Coronary artery (tissue), 2 donors: Measurements from ENCODE around the gene LHX5.

Source experiments
- DNase-seq: peaks from one replicate; pipeline ENCODE4 v3.0.0-alpha.2; 2017; ENCODE audit warnings: low spot score
- H3K27ac ChIP-seq, 2 donors: fragments of 200-600 bp; sonication (generic); one replicate each; pipeline ENCODE4 v1.5.1; 2016 to 2019
- H3K4me3 ChIP-seq: fragments of 200-600 bp; sonication (generic); 2 replicates; pipeline ENCODE4 v1.5.1; 2016; ENCODE audit warnings: mild to moderate bottlenecking, moderate library complexity
- TF ChIP-seq, protein P1 (sequence below): fragments of 200-600 bp; sonication (generic); IDR thresholded peaks from one replicate; pipeline ENCODE4 v1.5.1; 2019; ENCODE audit warnings: antibody characterized with exemption

The LHX5 gene

DNA sequence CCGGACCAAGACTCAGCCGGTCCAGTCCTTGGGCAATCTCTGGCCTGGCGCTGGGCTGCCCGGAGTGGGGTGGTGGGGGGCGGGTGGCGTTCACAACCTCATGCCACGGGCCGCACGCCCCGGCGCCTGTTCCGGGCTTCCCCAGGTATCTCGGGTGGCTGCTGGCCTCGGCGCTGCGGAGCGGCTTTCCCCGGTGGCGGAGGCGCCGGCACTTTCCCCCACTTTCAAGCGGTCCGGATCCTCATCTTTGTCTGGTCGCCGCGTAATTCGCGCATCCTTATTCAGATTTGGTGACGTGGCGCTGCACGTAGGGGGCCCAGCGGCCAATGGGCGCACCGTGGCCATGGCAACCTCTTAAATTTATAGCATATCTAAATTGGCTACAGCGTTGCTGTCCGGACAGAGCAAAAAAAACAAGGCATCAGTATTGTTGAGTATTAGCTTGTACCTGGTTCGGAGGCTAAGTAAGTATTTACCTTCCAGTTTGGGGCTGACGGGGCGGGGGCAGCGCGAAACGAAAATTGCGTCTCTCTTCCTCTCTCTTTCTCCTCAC lies at the start of gene LHX5:
LHX5 (minus strand) TSS at position 253 of the 553 bp plus-strand sequence. CDS start 373 bp downstream, outside the sequence.
- Histone ChIP-seq H3K4me3 (no peak within 1 kb of the TSS), H3K27ac (no peak within 1 kb of the TSS)
- DNase-seq: no peak
- TF ChIP-seq, protein P1, sequence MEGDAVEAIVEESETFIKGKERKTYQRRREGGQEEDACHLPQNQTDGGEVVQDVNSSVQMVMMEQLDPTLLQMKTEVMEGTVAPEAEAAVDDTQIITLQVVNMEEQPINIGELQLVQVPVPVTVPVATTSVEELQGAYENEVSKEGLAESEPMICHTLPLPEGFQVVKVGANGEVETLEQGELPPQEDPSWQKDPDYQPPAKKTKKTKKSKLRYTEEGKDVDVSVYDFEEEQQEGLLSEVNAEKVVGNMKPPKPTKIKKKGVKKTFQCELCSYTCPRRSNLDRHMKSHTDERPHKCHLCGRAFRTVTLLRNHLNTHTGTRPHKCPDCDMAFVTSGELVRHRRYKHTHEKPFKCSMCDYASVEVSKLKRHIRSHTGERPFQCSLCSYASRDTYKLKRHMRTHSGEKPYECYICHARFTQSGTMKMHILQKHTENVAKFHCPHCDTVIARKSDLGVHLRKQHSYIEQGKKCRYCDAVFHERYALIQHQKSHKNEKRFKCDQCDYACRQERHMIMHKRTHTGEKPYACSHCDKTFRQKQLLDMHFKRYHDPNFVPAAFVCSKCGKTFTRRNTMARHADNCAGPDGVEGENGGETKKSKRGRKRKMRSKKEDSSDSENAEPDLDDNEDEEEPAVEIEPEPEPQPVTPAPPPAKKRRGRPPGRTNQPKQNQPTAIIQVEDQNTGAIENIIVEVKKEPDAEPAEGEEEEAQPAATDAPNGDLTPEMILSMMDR: no peak

DNA sequence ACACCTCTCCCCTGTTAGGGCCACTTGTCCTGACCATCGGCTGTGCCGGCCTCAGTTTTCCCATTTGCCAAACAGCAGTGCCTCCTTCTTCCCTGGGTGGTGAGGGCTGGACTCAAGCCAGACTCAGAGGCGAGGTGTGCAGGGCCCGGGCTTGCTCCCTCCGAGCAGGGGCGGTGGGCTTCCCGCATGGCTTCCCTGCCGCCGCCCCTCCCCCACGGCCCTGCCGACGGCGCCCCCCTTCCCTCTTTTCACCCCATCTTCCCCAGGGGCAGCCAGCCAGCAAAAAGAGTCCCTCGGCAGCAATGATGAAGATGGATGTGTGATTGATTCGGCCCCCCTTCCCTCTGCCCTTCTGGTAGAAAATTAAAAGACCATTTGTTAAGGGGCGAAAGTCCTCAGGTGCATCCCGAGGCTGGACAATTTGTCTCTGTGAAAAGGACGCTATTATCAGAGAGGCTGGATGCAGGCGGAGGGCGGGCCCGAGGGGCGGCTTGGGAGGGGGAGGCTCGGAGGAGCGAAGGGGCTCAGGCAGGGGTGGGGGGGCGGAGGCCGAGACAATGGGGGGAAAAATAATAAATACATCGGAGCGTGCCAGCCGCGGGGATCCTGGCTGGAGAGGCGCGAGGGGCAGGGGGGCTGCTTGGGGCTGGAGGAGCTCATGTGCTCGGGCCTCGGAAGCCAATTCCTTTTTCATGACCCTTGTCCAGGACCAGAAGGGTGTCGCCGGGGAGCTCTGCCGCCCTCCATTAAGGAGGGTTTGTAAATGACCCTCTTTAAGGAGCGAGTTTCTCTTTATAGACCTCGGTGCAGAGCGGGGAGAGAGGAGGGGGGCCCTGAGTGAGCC lies 48.0 kb upstream of the LHX5 start:
- peak overlapping the region; percentile 25 for H3K4me3 ChIP-seq
- H3K27ac ChIP-seq: no peak overlapping the region
- TF ChIP-seq, protein P1: no peak
- no peak for DNase-seq

DNA sequence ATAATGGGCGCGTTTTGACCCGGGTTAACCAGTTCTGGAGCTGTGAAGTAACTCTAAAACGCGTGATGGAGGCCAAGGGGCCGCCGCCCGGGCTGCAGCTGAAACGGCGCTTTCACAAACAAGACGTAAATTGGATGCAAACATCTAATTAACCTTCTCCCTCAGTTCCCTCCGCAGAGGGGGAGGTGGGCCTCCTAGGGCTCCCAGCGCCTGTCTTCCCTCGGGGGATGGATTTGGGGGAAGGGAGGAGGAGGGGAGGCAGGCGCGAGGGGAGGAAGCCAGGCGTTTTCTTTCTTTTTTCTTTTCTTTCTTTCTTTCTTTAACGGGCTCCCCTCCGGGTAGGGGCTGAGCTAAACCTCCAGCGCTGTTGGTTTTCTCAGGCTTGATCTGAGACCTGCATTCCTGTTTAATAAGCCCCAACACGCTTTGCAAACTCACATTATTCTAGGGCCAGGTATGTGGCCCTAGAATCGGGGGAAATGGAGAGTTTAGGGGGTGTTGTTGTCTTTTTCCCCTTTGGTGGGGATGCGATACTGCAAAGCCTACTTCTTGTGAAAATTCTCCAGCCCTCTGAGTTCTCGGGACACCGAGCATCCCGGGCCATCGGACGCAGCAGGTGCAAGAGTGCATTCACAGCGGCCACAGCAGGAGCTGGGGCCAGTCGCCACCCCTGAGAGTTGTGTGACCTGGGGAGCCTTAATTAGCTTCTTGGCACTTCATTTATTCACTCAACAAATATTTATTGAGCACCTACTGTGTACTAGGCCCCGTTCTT lies 43.6 kb upstream of the LHX5 start:
- TF ChIP-seq, protein P1: no peak
- Histone ChIP-seq H3K4me3 (no peak overlapping the region), H3K27ac (no peak overlapping the region)
- no peak for DNase-seq

DNA sequence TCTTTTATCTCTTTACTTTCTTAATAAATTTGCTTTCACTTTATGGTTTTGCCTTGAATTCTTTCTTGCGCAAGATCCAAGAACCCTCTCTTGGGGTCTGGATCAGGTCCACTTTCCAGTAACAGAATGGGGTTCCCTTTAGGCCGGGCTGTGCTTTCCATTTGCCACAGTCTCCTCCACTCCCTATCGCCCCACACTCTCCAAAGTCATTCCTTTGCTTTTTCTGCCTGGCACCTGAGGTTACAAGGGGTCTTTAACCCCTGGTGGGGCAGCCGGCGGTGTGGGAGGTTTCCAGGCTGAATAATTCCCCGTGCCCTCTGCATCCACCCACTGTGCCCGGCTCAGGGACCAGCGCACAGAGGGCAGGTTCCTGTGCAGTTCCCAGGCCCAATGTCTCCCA lies 42.9 kb upstream of the LHX5 start:
- Histone ChIP-seq H3K27ac (no peak overlapping the region), H3K4me3 (no peak overlapping the region)
- TF ChIP-seq, protein P1: no peak
- DNase-seq: no peak

DNA sequence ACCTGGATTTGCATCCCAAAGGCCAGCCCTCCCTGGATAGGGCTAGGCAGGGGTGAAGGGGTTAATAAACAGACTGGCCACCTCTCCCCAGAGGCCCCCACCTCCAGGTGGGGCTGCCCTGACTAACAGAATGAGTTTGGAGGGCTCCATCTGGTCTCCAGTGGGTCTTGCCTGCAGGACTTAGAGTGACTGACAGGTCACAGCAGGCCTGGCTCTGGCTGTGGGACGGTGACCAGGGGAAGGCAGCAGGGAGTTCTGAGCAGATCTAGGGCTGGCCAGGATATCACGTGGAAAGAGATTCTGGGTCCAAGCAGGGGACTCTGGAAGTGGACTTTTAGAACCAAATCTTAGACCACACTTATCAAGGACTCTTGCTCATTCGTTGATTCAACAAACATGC lies 40.9 kb upstream of the LHX5 start:
- no peak for DNase-seq
- Histone ChIP-seq H3K4me3 (no peak overlapping the region), H3K27ac (no peak overlapping the region)
- TF ChIP-seq, protein P1: no peak

DNA sequence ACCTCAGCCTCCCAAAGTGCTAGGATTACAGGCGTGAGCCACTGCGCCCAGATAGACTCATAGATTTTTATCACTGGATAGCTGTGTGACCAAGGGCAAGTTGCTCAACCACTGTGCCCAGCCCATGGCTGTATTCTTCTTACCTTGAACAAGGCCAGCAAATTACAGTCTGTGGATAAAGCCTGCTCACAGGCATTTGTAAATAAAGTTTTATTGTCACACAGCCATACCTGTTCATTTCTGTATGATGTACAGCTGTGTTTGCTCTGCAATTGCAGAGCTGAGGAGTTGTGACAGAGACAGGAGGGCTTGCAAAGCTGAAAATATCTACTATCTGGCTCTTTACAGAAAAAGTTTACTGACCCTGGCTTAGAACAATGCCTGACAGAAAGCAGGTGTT lies 35.2 kb upstream of the LHX5 start:
- no peak overlapping the region for H3K27ac ChIP-seq
- DNase-seq: no peak
- TF ChIP-seq, protein P1: no peak
- no peak overlapping the region for H3K4me3 ChIP-seq
